Liver (tissue), 9 donors: ENCODE data around the gene DPY30. TPM values are rescaled to one million over a fixed set of nuclear protein-coding genes. Genes with fewer than 3 reads are reported as not detected.

Source experiments
- DNase-seq: peaks from one replicate; pipeline ENCODE4 v3.0.0-alpha.2; 2017; ENCODE audit warnings: low spot score
- H3K27ac ChIP-seq, 2 donors: one replicate each; pipeline ENCODE4 v1.7.0; 2013; ENCODE audit warnings: inconsistent platforms in 2 of 2, low read length in 2 of 2, control low read depth in 1 of 2, low read depth in 1 of 2, mild to moderate bottlenecking in 1 of 2
- H3K27me3 ChIP-seq, 4 donors: one replicate each; pipeline versions ENCODE4 v1.6.1 to v1.7.0; 2013; ENCODE audit warnings: low read length in 3 of 4, inconsistent platforms in 1 of 4, mild to moderate bottlenecking in 1 of 4, moderate library complexity in 1 of 4; ENCODE audit not compliant: control insufficient read depth in 4 of 4, insufficient read depth in 4 of 4
- H3K36me3 ChIP-seq, 4 donors: one replicate each; pipeline versions ENCODE4 v1.6.1 to v1.7.0; 2013; ENCODE audit warnings: low read length in 3 of 4, mild to moderate bottlenecking in 3 of 4, low read depth in 1 of 4, moderate library complexity in 1 of 4; ENCODE audit not compliant: control insufficient read depth in 4 of 4, insufficient read depth in 3 of 4
- H3K4me1 ChIP-seq, 4 donors: one replicate each; pipeline versions ENCODE4 v1.6.1 to v1.7.0; 2013; ENCODE audit warnings: low read length in 3 of 4, mild to moderate bottlenecking in 3 of 4, moderate library complexity in 1 of 4; ENCODE audit not compliant: control insufficient read depth in 4 of 4, insufficient read depth in 4 of 4
- H3K4me3 ChIP-seq, 3 donors: one replicate each; pipeline versions ENCODE4 v1.6.1 to v1.7.0; 2013; ENCODE audit warnings: low read length in 3 of 3, control low read depth in 1 of 3, low read depth in 1 of 3, mild to moderate bottlenecking in 1 of 3
- H3K9ac ChIP-seq, 2 donors: one replicate each; pipeline ENCODE4 v1.7.0; 2013; ENCODE audit warnings: low read length in 2 of 2, mild to moderate bottlenecking in 2 of 2, moderate library complexity in 2 of 2, control low read depth in 1 of 2, low read depth in 1 of 2
- H3K9me3 ChIP-seq, 4 donors: one replicate each; pipeline versions ENCODE4 v1.6.1 to v1.7.0; 2013; ENCODE audit warnings: low read length in 3 of 4; ENCODE audit not compliant: control insufficient read depth in 4 of 4
- ATF3 ChIP-seq: IDR thresholded peaks from 2 replicates; pipeline ENCODE4 v1.6.1; 2016; ENCODE audit warnings: antibody characterized with exemption
- CTCF ChIP-seq: fragments of 150-350 bp; IDR thresholded peaks from 2 replicates; pipeline ENCODE4 v1.5.1; 2017; ENCODE audit warnings: improper control_type of control experiment, low read depth, low read length; ENCODE audit not compliant: missing input control
- EGR1 ChIP-seq, 2 donors: IDR thresholded peaks; 2 replicates each; pipeline ENCODE4 v1.6.1; 2016 to 2018; ENCODE audit warnings: antibody characterized with exemption in 2 of 2, low read depth in 2 of 2
- FOXA1 ChIP-seq: IDR thresholded peaks from 2 replicates; pipeline ENCODE4 v1.6.1; 2016; ENCODE audit warnings: antibody characterized with exemption
- FOXA2 ChIP-seq: IDR thresholded peaks from 2 replicates; pipeline ENCODE4 v1.6.1; 2016; ENCODE audit warnings: antibody characterized with exemption
- HNF4G ChIP-seq: IDR thresholded peaks from 2 replicates; pipeline ENCODE4 v1.6.1; 2016; ENCODE audit warnings: antibody characterized with exemption
- JUND ChIP-seq, 2 donors: IDR thresholded peaks; 2 replicates each; pipeline ENCODE4 v1.6.1; 2016; ENCODE audit warnings: antibody characterized with exemption in 2 of 2
- RAD21 ChIP-seq, 2 donors: IDR thresholded peaks; 2 replicates each; pipeline ENCODE4 v1.6.1; 2016; ENCODE audit warnings: antibody characterized with exemption in 2 of 2, mild to moderate bottlenecking in 2 of 2
- RXRA ChIP-seq, 2 donors: IDR thresholded peaks; 2 replicates each; pipeline ENCODE4 v1.6.1; 2017 to 2018; ENCODE audit warnings: antibody characterized with exemption in 2 of 2, mild to moderate bottlenecking in 1 of 2
- SP1 ChIP-seq: IDR thresholded peaks from 2 replicates; pipeline ENCODE4 v1.6.1; 2018; ENCODE audit warnings: antibody characterized with exemption, mild to moderate bottlenecking
- TAF1 ChIP-seq: conservative IDR thresholded peaks from 2 replicates; pipeline ENCODE4 v1.6.1; 2016; ENCODE audit warnings: antibody characterized with exemption, mild to moderate bottlenecking
- YY1 ChIP-seq: IDR thresholded peaks from 2 replicates; pipeline ENCODE4 v1.6.1; 2016; ENCODE audit warnings: antibody characterized with exemption, mild to moderate bottlenecking
- ZBTB33 ChIP-seq: IDR thresholded peaks from 2 replicates; pipeline ENCODE4 v1.6.1; 2016; ENCODE audit warnings: antibody characterized with exemption
- WGBS: extraction: QIAGEN DNeasy Blood & Tissue Kit; methylation state at CpG from one replicate; pipeline ENCODE4 v1.1.7; 2013; 5-methylcytosine and 5-hydroxymethylcytosine counted together
- polyA plus RNA-seq, 2 donors: library from polyadenylated mRNA; stranded (reverse) in 1 of 2; unstranded in 1 of 2; fragments of 200-250 nt in 1 of 2; fragments of >200 nt in 1 of 2; fragmentation: Nextera tagmentation in 1 of 2; extraction: Ambion mirVana in 1 of 2; gene quantifications; one replicate each; pipeline versions ENCODE4 v1.2.1 to v1.2.3, GENCODE V29; 2013 to 2015
- total RNA-seq, 2 donors: library from RNA; depleted of rRNA; stranded (reverse); fragments of >200 nt; gene quantifications; one replicate each; pipeline ENCODE4 v1.2.3, GENCODE V29; 2014
- TF ChIP-seq, protein P1 (sequence below): IDR thresholded peaks from 2 replicates; pipeline ENCODE4 v1.6.1; 2016; ENCODE audit warnings: antibody characterized with exemption, mild to moderate bottlenecking
- TF ChIP-seq, protein P2 (sequence below): IDR thresholded peaks from 2 replicates; pipeline ENCODE4 v1.6.1; 2016; ENCODE audit warnings: antibody characterized with exemption
- donor health status: healthy.
- donor health status: healthy.
- donor health status: healthy.
- donor health status: healthy.
- donor health status: healthy.

Gene DPY30
- total and polyA plus RNA-seq, 4 donors: 24.3 to 75.4 (median 34.5) TPM

DNA sequence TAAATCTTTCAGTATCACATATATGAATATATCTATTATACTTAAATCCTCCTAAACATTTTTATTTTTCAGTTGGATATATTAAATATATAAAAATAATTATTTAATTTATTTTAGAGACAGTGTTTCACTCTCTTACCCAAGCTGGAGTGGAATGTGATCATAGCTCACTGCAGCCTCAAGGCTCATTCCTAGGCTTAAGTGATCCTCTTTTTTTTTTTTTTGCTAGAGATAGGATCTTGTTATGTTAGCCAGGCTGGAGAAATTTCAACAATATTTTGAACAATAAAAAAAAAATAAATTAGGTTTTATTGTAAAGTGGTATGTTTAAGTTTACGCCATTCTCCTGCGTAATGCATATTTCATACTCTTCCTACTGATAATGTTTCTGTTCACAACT lies 27.9 kb upstream of the DPY30 start:
- Histone ChIP-seq H3K9me3 (no peaks in the 10 kb centered on the region), H3K36me3 (peaks cover 0 to 2% (median 0%) of the 10 kb centered on the region in 4 donors), H3K27me3 (no peaks in the 10 kb centered on the region), H3K4me1 (peaks cover 4 to 18% (median 11%) of the 10 kb centered on the region in 4 donors), H3K9ac (no peak overlapping the region), H3K27ac (no peak overlapping the region), H3K4me3 (no peak overlapping the region)
- no peak for TF ChIP-seq SP1
- TF ChIP-seq CTCF: no peak
- TF ChIP-seq FOXA1: no peak
- TF ChIP-seq JUND (IDR thresholded peaks at IDR 0.05): no peak
- no peak for TF ChIP-seq FOXA2
- DNase-seq: no peak
- over 99% methylated on average over 2 of the region's 2 CpGs for WGBS

DNA sequence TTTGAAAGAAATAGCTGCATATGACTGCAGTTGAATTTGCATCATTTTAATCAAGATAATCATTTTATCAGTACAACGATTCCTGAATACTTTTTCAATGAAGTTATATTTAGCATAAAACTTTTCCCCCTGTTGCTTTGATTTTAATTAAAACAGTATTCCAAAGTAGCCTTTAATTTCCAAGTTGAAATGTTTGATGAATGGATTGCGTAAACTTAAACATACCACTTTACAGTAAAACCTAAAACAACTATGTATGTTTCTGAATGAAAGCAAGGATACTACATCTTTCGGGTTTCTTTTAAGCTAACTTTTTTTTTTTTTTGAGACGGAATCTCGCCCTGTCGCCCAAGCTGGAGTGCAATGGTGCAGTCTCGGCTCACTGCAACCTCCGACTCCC lies 25.1 kb upstream of the DPY30 start:
- H3K27me3 ChIP-seq: no peaks in the 10 kb centered on the region
- H3K9ac ChIP-seq: no peak overlapping the region
- 83% methylated on average over 8 of the region's 8 CpGs for WGBS
- TF ChIP-seq HNF4G: no peak
- no peak for TF ChIP-seq RAD21 (IDR thresholded peaks at IDR 0.05)
- no peak for TF ChIP-seq FOXA2
- TF ChIP-seq ZBTB33: no peak
- TF ChIP-seq FOXA1: no peak
- TF ChIP-seq RXRA (IDR thresholded peaks at IDR 0.05): no peak
- TF ChIP-seq, protein P1, sequence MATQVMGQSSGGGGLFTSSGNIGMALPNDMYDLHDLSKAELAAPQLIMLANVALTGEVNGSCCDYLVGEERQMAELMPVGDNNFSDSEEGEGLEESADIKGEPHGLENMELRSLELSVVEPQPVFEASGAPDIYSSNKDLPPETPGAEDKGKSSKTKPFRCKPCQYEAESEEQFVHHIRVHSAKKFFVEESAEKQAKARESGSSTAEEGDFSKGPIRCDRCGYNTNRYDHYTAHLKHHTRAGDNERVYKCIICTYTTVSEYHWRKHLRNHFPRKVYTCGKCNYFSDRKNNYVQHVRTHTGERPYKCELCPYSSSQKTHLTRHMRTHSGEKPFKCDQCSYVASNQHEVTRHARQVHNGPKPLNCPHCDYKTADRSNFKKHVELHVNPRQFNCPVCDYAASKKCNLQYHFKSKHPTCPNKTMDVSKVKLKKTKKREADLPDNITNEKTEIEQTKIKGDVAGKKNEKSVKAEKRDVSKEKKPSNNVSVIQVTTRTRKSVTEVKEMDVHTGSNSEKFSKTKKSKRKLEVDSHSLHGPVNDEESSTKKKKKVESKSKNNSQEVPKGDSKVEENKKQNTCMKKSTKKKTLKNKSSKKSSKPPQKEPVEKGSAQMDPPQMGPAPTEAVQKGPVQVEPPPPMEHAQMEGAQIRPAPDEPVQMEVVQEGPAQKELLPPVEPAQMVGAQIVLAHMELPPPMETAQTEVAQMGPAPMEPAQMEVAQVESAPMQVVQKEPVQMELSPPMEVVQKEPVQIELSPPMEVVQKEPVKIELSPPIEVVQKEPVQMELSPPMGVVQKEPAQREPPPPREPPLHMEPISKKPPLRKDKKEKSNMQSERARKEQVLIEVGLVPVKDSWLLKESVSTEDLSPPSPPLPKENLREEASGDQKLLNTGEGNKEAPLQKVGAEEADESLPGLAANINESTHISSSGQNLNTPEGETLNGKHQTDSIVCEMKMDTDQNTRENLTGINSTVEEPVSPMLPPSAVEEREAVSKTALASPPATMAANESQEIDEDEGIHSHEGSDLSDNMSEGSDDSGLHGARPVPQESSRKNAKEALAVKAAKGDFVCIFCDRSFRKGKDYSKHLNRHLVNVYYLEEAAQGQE: no peak
- TF ChIP-seq, protein P2, sequence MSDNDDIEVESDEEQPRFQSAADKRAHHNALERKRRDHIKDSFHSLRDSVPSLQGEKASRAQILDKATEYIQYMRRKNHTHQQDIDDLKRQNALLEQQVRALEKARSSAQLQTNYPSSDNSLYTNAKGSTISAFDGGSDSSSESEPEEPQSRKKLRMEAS: no peak
- TF ChIP-seq CTCF: no peak
- TF ChIP-seq YY1: no peak
- no peak for TF ChIP-seq ATF3
- TF ChIP-seq TAF1: no peak
- TF ChIP-seq JUND (IDR thresholded peaks at IDR 0.05): no peak
- no peak for TF ChIP-seq EGR1 (IDR thresholded peaks at IDR 0.05; ENCODE audit: low read depth in 2 of 2)
- peaks cover 2 to 22% (median 14%) of the 10 kb centered on the region in 4 donors for H3K4me1 ChIP-seq
- no peaks in the 10 kb centered on the region for H3K36me3 ChIP-seq
- no peaks in the 10 kb centered on the region for H3K9me3 ChIP-seq
- H3K27ac ChIP-seq: peak overlapping the region in 1 of 2 donors; percentile 73
- peak overlapping the region in 2 of 3 donors; percentile 86 to 90 for H3K4me3 ChIP-seq
- DNase-seq: no peak
